ENCODE measurements around the gene CLRN1.

DNA sequence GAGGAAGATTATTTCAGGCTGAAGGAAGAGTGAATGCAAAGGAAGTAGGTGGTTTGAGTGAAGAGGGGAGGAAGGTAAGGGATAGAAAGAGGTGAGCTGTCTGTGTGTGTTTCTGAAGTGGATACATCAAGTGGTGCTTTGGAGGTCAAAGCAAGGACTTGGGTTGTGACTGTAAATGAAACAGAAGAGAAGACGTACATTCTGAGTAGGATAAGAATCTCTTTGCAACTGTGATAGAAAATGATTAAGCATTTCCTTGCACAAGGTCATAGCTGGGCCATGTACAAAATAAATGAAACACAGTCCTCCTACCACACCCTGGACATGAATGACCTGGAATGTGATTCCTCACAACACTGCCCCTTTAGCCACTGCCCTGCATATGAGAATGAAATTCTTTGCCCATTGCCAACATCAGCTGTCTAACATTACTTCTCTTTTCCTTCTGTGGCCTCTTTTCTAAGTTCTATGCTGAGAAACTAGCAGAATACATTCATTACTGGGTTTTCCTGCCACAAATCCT lies 39.0 kb downstream of the CLRN1 start:
- no peak for TF ChIP-seq EZH2 (IDR thresholded peaks at IDR 0.05; ENCODE audit: borderline replicate concordance, low read depth, low read length, severe bottlenecking)
- TF ChIP-seq, protein P1, sequence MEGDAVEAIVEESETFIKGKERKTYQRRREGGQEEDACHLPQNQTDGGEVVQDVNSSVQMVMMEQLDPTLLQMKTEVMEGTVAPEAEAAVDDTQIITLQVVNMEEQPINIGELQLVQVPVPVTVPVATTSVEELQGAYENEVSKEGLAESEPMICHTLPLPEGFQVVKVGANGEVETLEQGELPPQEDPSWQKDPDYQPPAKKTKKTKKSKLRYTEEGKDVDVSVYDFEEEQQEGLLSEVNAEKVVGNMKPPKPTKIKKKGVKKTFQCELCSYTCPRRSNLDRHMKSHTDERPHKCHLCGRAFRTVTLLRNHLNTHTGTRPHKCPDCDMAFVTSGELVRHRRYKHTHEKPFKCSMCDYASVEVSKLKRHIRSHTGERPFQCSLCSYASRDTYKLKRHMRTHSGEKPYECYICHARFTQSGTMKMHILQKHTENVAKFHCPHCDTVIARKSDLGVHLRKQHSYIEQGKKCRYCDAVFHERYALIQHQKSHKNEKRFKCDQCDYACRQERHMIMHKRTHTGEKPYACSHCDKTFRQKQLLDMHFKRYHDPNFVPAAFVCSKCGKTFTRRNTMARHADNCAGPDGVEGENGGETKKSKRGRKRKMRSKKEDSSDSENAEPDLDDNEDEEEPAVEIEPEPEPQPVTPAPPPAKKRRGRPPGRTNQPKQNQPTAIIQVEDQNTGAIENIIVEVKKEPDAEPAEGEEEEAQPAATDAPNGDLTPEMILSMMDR (IDR thresholded peaks at IDR 0.05; ENCODE audit: borderline replicate concordance, extremely low read depth, low read length, poor library complexity, severe bottlenecking): no peak

Measured in DND-41 (cell line).